Nucleus accumbens (tissue), 56 donors: Measurements from ENCODE around the gene RUNX1.

Source experiments
- DNase-seq, 56 donors: peaks; one replicate each; lab custom pipeline; 2025; lab: John Stamatoyannopoulos, UW

The RUNX1 gene

GRCh38 chr21:35038772-35039319 lies 10.3 kb downstream of the RUNX1 start:
- DNase-seq = no peak

GRCh38 chr21:35037384-35037765 lies 11.7 kb downstream of the RUNX1 start:
- no peak for DNase-seq

- DNase-seq = no peak
Observed at GRCh38 chr21:35036465-35037383, 12.4 kb downstream of the RUNX1 start.

GRCh38 chr21:35035581-35035980 lies 13.5 kb downstream of the RUNX1 start:
- no peak for DNase-seq

- DNase-seq = no peak
Observed at GRCh38 chr21:35035116-35035515, 14.0 kb downstream of the RUNX1 start.

GRCh38 chr21:35034203-35034926 lies 14.7 kb downstream of the RUNX1 start:
- no peak for DNase-seq

GRCh38 chr21:35032474-35033263 lies 16.4 kb downstream of the RUNX1 start:
- DNase-seq = no peak

GRCh38 chr21:35028451-35028978 lies 20.6 kb downstream of the RUNX1 start:
- DNase-seq = no peak

- no peak for DNase-seq
Observed at GRCh38 chr21:35027563-35028450, 21.3 kb downstream of the RUNX1 start.

GRCh38 chr21:35026617-35027562 lies 22.2 kb downstream of the RUNX1 start:
- DNase-seq = peak in 14 of 56 donors; percentile 4 to 34 (median 16)

GRCh38 chr21:35026153-35026500 lies 23.0 kb downstream of the RUNX1 start:
- DNase-seq = no peak

- DNase-seq = no peak
Observed at GRCh38 chr21:35025206-35026152, 23.6 kb downstream of the RUNX1 start.

GRCh38 chr21:35024513-35024912 lies 24.6 kb downstream of the RUNX1 start:
- no peak for DNase-seq

GRCh38 chr21:35024071-35024420 lies 25.1 kb downstream of the RUNX1 start:
- no peak for DNase-seq

- no peak for DNase-seq
Observed at GRCh38 chr21:35023396-35024070, 25.6 kb downstream of the RUNX1 start.

GRCh38 chr21:35021546-35021945 lies 27.6 kb downstream of the RUNX1 start:
- DNase-seq = no peak

- DNase-seq = no peak
Observed at GRCh38 chr21:35020902-35021301, 28.2 kb downstream of the RUNX1 start.
